GM21737 (cell line): ENCODE results near the gene NFX1.
"Not testable (repeated sequence)": the region's sequence is repeated elsewhere in the genome, so short reads cannot be mapped to it uniquely, and the experiment has no call there.

Experiments
- ATAC-seq: cut with Tn5 transposase; IDR thresholded peaks from one replicate; pipeline ENCODE4 v1.9.1; 2021; ENCODE audit warnings: mild to moderate bottlenecking, moderate library complexity; ENCODE audit not compliant: unreplicated experiment

NFX1 gene

DNA sequence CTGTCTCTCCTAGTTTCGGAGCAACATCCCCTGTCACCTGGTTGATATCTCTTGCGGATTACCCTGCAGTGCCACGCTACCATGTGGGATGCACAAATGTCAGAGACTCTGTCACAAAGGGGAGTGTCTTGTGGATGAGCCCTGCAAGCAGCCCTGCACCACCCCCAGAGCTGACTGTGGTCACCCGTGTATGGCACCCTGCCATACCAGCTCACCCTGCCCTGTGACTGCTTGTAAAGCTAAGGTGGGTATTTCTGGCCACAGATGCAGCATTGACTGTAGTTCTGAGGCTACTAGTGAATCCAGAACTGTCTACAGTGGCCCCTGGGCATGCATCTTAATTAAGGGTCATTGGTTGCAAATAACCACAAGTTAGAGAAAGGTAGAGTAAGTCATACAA is 61.2 kb downstream of the NFX1 start:
- no peak for ATAC-seq

DNA sequence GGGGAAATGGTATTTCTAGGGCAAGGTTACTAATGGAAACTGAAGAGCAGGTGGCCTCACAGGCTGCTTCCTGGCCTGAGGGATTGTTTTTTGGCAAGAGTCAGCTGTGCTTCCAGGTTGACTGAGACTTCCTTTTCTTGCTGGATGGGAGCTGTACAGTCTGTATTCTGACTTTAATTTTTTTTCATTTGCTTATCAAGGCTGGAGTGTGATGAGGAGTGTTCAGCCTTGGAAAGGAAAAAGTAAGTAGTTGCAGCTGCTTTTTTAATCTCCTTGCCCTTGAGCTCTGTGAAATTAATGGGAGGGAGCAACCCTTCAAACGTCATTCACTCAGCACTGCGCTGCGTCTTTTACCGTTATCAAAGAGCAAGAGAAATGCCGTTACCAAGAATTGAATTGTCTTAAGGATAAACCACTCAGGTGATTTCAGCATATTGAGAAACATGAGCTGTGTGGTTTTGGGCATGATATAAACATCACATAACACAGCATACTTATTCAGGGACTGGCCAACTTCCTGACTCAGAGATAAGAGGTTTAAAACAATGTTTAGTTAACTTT is 64.4 kb downstream of the NFX1 start:
- ATAC-seq = no peak

DNA sequence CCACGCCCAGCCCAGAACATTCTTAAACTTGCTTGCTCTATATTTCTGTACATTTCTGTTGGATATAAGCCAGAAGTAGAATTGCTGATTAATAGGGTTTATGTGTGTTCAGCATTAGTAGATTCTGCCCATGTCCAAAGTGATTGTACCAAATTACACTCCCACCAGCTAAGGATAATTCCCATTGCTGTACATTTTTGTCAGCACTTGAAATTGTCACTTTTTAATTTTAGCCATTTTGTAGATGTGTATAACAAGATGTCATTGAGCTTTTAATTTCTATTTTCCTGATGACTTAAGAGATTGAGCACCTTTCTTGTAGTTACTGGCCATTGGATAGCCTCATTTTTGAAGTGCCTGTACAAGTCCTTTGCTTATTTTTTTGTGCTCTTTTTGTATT is 65.6 kb downstream of the NFX1 start:
- no peak for ATAC-seq

DNA sequence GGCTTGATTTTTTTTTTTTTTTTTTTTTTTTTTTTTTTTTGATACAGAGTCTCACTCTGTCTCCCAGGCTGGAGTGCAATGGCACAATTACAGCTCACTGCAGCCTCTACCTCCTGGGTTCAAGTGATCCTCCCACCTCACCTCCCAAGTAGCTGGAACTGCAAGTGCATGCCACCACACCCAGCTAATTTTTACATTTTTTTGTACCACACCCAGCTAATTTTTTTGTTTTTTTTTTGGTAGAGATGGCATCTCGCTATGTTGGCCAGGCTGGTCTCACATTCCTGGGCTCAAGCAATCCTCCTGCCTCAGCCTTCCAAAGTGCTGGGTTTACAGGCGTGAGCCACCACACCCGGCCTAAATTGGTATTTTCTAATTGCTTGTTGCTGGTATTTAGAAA is 68.3 kb downstream of the NFX1 start:
- ATAC-seq = not testable (repeated sequence)

DNA sequence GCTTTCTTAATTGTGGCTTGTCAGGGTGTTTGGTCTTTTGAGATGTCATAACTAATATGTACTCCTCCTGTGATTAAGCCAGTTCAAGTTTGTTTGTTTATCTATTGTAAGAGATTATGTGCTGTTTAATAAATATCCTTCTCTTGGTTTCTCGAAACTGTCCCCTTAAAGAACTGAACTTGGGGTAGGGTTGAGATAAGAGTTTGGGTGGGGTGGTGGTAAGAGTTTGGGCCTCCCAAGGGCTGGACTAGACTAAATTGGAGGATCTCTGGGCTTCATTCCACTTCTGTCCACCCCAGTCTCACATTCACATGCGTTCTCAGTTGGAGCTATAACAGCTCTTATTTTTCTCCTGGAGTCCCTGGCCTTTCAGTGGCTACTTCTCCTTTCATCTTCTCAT is 73.8 kb downstream of the NFX1 start:
- ATAC-seq = no peak

DNA sequence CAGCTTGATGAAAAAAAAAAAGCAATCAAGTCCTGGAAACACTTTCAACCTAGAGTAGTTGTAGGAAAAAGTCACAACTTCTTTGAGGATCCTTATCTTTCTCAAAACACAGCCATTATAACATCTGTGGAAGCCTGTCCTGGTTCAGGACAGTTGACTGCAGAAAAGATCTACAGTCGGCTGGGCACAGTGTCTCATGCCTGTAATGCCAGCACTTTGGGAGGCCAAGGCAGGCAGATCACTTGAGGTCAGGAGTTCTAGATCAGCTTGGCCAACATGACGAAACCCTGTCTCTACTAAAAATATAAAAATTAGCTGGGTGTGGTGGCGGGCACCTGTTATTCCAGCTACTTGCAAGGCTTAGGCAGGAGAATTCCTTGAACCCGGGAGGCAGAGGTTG is 74.5 kb downstream of the NFX1 start:
- ATAC-seq = not testable (repeated sequence)

DNA sequence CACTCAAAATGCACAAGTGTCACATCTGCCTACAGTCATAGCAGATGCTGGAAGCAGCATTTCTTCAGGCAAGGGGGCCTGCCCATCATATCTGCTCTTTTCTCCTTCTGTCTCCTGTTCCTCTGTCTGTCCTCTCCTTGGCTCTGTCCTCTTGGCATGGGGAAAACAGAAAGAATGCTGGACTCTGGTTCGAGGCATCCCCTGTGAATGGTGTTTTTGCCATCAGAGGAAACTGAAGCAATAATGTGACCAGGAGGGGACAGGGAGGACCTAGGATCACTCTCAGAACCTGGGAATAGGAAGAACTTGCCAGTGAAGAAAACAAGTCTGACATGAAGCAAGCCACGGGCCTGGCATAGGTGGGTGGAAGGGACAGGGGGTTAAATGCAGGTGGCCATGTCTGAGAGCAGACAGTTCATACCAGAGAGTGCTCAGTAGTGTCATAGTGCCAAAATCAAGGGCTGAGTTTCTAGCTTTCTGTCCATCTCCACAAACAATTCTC is 76.7 kb downstream of the NFX1 start:
- no peak for ATAC-seq

DNA sequence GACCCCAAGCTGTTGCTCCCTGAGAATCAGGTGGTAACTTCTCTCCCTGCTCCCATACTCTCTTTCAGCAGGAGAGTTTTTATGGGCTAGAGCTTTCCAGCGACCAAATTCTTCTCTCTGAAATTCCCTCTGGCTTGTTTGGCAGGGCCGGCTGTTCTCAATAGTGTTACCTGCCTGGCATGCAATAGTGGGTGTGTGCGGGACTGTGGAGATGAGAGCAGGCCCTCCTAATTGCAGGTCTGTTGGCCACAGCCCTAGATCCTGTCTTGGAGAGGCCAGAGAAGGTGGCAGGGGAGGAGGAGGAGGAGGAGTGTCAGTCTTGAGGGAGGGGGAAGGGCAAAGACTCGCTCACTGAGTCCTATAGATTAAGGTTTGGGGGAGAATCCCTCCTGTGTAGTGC is 82.6 kb downstream of the NFX1 start:
- no peak for ATAC-seq

DNA sequence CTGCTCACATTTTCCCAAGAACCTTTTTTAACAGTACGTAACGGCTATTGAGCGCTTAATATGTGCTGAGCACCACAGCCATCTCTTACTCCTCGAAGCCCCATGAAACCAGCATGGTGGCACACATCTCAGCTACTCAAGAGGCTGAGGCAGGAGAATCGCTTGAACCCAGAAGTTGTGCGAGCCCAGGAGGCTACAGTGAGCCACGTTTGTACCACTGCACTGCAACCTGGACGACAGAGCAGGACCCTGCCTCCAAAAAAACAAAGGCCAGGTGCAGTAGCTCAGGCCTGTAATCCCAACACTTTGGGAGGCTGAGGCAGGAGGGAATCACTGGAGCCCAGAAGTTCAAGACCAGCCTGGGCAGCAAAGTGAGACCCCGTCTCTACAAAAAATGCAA is 83.9 kb downstream of the NFX1 start:
- no peak for ATAC-seq

DNA sequence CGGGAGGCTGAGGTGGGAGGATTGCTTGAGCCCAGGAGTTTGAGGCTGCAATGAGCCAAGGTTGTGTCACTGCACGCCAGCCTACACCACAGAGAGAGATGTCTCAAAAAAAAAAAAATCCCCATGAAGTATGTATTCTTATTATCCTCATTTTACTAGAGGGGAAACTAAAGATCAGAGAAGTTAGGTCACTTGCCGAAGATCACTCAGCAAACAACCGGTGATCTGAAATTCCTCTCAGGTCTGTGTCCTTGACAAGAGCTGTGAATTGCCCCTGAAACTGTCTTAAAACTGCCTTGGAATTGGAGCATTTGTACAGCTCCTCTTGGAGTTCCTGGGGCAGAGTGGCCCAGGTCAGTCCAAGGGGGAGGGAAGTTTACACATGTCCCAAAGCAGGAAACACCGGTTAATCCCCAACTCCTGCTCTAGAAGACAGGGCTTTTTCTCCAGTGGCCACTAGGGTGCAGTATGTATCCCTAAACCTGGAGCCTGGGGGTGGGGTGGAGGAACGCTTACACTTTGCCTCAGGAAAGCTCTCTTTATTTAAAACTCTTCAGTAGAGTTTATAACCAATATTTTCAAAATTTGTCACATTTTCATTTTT is 84.4 kb downstream of the NFX1 start:
- peak; percentile 59 for ATAC-seq

DNA sequence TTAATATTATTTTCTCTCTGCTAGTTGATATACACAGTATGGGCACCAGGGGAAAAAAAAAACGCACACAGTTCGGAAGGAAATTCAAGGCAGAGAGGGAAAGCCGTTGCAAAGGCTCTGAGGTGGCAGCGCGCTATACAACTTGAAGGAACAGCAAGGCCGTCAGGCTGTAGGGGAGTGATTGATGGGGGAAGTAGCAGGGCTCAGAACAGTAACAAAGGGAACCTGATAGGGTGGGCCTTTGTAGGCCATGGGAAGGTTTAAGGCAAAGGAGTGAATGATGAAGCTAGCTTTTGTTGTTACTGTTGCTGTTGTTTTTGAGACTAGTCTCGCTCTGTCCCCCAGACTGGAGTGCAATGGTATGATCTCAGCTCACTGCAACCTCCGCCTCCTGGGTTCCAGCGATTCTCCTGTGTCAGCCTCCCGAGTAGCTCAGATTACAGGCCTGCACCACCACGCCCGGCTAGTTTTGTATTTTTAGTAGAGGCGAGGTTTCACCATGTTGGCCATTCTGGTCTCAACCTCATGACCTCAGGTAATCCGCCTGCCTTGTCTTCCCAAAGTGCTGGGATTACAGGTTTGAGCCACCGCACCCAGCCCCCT is 85.0 kb downstream of the NFX1 start:
- ATAC-seq = no peak

DNA sequence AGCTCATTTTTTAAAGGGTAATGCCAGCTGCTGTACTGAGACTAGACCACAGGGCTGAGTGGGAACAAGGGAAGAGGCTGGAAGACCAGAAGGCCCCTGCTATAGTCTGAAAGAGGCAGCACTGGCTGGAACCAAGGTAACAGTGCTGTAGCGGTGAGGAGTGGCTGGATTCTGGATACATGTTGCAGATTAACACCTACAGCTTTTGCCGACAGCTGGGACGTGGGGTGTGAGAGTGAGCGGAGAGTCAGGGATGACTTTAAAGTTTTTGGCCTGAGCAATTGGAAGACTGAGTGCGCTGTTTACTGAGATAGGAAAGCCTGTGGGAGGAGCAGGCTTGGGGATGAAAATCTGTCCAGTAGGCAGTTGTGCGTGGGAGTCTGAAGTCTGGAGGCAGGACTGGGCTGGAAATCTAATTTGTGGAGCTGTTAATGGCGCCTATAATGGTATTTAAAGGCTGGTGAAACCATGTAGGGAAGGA is 85.6 kb downstream of the NFX1 start:
- no peak for ATAC-seq

DNA sequence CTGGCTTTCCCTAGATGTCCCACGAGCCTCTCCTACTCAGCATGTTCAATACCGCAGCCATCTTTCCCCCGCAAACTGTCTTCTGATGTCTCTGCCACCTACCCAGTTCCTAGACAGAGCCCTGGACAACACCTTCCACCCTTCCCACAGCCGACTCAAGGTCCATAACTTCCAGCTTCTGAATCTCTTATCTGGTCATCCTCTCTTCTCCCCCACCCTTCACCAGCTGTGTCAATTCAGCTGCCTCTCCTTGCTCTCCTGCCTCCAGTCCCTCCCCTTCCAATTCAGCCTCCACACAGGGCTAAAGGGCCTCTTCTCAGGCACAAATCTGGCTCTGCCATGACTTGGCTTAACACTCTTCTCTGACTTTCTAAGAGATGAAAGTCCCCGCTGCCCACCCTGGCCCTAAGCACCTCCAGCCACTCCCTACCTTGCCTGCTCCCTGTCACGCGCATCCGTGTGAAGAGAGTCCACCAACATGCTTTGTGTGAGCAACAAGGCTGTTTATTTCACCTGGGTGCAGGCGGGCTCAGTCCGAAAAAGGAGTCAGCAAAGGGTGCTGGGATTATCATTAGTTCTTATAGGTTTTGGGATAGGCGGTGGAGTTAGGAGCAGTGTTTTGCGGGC is 86.9 kb downstream of the NFX1 start:
- ATAC-seq = no peak

DNA sequence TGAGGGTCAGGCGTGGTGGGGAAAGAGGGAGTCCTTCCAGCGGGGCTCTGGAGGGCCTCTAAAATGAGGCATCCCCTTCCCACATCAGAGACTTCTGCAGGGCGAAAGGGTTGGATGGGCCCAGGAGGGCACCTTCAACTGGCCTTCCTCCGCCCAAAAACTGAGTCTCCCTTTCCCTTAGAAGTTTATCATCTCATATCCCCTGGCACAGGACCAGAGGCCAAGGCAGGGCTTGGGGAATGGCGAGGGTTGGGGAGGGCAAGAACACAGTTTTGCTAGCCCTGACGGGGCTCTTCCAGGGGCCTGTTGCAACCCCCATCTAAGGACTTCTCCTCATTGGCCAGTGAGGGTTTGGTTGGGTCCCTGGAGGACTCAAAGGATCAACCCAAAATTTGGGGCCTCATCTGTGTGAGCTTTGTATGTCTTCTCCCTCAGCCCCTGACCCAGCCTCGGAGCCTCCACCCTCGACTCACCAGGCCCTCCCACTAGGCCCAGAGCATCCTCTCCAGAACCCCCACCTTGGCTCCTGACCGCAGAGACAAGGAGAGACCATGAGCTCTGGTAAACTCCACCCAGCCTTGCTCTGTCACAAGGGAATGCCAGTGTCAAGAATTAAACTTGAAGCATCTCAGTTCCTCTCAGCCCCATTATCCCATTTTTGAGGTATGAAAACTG is 87.9 kb downstream of the NFX1 start:
- ATAC-seq = no peak

DNA sequence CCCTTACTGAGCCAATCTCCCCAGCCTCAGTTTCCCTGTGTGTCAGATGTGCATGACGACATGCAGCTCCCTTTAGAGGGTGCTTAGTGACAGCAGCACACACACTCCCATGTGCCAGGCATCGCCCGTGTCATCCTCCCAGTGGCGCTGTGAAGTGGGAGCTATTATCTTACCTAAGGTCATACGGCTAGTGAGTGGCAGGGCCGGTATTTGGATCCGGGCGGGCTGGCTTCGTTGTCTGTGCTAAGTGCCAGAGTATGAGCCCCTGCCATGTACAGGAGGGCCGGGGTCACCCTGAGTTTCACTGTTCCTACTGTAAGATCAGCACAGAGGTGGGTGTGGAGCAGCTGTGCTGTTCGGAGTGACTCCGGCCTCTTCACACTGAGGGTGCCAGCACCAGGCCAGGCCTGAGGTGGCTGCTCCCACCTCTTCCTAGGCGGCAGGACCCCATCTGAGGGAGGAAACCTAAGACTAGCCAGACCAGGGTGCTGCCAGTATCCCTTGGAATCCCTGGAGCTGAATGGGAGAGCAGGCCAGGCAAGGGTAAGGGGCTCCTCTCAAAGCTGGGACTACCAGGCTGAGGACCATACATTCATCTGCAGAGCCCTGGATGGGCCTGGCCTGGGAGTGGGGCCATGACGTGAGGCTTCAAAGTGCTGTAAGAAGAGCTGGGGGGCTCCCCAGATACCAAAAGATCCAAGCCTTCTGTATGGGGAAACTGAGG is 89.5 kb downstream of the NFX1 start:
- ATAC-seq = no peak

DNA sequence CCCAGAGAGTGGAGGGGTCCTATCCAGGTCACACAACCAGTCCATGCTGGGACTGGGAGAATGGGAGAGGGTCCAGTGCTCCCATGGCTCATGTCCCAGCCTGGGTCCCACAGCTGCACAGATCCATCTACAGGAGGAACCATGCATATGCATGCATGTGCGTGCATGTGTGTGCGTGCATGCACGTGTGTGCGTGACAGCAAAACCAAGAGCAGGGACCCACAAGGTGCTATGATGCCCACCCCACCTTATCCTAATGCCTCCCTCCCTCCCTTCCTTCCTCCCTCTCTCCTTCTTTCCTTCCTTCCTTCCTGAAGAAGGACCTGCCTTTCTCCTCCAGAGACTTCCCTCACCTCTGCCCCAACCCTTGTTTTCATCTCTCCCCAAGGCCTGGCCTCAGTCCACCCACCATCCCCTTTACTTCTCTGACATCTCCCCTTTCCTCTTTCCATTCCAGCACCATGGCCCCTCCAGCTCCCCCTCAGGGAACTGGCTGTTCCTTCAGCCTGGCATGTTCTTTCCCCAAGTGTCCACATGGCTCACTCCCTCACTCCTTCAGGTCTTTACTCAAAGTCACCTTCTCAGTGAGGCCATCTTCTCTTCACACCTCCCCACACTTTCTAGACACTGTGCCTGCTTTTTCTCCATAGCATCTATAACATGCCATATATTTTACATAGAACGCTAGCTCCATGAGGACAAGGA is 90.2 kb downstream of the NFX1 start:
- ATAC-seq = no peak

DNA sequence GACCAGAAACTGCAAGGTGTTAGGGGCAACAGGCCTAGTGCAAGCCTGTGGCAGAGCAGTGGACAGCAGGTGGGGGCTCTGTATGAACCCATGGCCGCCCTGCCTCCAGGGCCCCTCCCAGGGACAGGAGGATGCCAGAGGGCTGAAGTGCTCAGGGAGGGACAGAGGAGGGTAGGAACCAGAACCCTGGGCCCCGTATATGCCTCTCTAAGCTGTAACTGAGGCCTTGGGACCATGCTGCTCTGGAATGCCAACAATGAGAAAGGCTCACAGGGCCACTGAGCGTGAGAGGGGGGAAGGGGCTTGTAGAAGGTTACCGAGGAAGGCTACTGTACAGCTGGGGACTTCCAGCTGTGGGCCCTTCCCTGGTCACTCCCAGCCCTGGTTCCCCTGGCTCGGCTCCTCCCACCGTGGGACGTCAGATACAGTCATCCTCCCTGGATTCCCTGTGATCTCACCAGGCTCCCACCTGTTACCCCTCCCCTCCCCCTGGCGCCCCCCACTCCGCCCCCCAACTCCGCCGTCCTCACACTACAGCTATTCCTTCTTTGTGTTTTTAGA is 91.0 kb downstream of the NFX1 start:
- no peak for ATAC-seq

DNA sequence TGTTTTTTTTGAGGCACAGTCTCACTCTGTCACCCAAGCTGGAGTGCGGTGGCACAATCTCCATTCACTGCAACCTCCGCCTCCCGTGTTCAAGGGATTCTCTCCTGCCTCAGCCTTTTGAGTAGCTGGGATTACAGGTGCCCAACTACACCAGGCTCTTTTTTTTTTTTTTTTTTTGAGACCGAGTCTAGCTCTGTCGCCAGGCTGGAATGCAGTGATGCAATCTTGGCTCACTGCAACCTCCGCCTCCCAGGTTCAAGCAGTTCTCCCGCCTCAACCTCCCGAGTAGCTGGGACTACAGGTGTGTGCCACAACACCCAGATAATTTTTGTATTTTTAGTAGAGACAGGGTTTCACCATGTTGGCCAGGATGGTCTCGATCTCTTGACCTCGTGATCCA is 92.1 kb downstream of the NFX1 start:
- not testable (repeated sequence) for ATAC-seq

DNA sequence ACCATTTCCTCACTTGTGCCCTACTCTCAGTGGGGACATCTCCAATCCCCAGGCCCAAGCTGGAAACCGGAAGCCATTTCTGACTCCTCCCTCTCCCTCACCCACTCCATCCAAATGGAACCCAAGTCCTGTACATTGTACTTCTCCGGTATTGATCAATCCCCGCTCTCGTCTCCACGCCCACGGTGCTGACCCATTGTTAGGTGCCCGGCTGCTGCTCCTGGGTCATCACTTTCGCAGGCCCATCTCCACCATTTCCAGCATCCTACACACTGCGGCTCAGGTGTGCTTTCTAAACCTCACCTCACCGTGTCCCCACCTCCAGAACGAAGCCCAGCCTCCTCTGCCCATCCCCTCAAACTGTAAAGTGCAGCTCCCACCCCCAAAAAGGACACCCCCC is 93.1 kb downstream of the NFX1 start:
- not testable (repeated sequence) for ATAC-seq

DNA sequence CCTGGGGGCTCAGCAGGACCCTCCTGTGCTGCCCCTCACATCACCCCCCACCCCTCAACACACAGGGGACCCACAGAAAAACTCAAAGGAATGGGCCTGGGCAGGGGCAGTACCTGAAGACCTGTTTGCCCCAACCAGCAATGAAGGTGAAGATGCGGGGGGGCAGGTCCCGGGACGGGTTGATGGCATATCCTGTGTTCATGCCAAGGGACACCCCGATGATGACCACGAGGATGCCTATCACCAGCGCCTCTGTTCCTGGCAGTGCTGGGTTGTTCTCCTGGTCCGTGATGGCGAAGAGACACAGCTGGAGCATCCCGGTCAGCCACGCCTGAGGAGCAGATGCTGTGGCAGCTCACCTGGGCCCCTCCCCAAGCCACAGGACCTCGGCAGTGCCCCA is 95.2 kb downstream of the NFX1 start:
- ATAC-seq = not testable (repeated sequence)
